HG03521 (cell line): ENCODE measurements around the gene RPRD1A.
"Not testable (repeated sequence)": the region's sequence is repeated elsewhere in the genome, so short reads cannot be mapped to it uniquely, and the experiment has no call there.

ENCODE experiments used
- ATAC-seq: cut with Tn5 transposase; IDR thresholded peaks from one replicate; pipeline ENCODE4 v1.9.1; 2021; ENCODE audit warnings: mild to moderate bottlenecking, moderate library complexity; ENCODE audit not compliant: unreplicated experiment

The RPRD1A gene

GRCh38 chr18:35972197-35973000 is 95.0 kb downstream of the RPRD1A start, which contains the start of gene RMP24:
Gene RMP24 (plus strand): TSS chr18:35972679.
- peak; percentile 90 for ATAC-seq

DNA sequence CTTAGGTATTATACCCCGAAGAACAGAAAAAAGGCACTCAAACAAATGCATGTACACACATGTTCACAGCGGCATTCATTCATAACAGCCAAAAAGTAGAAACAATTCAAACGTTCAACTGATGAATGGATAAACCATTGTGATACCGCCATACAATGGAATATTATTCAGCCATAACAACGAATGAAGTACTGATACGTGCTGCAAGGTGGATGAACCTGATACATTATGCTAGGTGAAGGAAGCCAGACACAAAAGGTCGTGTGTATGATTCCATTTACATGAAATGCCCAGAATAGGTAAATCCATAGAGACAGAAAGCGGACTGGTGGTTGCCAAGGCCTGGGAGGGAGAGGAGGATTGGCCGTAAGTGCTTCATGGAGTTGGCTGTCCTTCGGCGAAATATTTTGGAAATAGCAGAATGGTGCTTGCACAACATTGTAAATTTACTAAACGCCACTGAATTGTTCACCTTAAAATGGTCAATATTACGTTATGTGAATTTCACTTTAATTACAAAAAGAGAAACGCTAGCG is 95.6 kb downstream of the RPRD1A start:
- no peak for ATAC-seq

DNA sequence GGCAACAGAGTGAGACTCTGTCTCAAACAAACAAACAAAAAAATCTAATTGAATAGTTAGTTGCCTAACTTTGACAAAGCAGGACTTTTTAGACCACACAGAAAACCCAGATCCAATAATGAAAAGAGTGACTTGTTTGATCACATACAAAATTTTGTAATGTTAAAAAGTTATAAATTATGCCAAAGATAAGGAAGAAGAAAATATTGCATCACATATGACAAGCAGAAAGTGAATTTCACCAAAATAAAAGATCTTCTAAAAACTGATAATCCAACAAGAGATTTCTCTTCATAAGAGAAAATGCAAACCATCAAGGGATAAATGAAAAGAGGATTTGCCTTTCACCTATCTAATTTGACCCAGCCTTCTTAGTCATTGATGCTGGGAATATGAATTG is 97.7 kb downstream of the RPRD1A start:
- no peak for ATAC-seq

- no peak for ATAC-seq
Observed at GRCh38 chr18:35968278-35968880, 99.0 kb downstream of the RPRD1A start.

DNA sequence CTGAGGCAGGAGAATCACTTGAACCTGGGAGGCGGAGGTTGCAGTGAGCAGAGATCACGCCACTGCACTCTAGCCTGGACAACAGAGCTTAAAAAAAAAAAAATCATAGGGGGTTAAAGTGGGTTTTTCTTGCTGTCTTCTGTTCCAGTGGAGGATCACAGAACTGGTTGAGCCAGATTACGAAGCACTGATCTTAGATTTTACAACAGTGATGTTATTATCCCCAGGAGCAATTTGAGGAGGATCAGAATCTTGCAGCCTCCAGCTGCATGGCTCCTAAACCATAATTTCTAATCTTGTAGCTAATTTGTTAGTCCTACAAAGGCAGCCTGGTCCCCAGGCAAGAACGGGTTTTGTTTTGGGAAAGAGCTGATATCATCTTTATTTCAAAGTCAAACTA is 99.5 kb downstream of the RPRD1A start:
- ATAC-seq, result not testable (repeated sequence)

- no peak for ATAC-seq
Observed at GRCh38 chr18:35964319-35964718, 103.0 kb downstream of the RPRD1A start.

DNA sequence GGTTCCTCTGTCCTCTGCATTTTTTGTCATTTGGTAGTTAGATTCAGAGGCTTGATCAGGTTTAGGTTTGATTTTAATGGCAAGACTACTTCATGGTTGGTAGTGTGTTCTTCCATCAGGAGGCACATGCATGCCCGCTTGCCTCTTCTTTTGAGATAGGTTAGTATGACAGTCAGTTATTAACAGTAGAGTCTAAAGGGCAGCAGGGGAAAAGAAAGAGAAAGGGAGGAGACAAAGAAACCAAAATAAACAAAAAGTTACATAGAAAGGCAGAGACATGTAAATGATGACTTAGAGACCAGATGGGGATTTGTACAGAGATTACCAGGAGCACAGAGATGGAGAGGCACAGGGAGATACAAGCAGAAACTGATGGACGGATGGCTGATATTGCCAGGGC is 105.0 kb downstream of the RPRD1A start:
- ATAC-seq, result no peak

DNA sequence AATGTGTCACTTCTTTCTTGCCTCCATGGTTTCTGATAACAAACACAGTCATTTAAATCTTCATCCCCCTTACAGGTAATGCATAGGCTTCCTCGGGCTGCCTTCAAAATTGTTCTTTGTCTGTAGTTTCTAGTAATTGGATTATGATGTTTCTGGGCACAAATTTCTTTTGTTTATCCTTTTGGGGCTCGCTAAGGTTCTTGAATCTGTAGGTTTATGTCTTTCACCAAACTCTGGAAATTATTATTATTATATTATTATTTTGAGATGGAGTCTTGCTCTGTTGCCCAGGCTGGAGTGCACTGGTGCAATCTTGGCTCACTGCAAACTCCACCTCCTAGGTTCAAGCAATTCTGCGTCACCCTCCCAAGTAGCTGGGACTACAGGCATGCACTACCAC is 111.1 kb downstream of the RPRD1A start:
- ATAC-seq, result no peak

GRCh38 chr18:35953688-35954087 is 113.7 kb downstream of the RPRD1A start:
- ATAC-seq, result no peak

DNA sequence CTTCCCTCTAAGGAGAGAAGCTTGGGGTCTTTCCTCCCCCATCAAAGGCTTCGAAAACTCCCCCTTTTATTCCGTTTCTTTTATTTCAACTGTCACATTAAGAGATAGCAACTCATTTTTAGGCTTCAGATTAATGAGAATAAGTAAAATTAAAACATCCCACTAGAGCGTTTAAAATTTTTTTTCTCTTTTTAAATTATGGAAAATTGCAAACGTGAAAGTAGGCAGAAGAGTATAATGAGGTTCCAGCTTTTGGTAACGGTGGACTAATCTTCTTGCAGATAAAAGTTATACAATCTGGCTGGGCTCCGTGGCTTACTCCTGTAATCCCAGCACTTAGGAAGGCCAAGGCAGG is 116.8 kb downstream of the RPRD1A start:
- ATAC-seq, result no peak

GRCh38 chr18:35949903-35950627 is 117.3 kb downstream of the RPRD1A start:
- ATAC-seq, result peak; percentile 63

- no peak for ATAC-seq
Observed at GRCh38 chr18:35949090-35949489, 118.3 kb downstream of the RPRD1A start.

DNA sequence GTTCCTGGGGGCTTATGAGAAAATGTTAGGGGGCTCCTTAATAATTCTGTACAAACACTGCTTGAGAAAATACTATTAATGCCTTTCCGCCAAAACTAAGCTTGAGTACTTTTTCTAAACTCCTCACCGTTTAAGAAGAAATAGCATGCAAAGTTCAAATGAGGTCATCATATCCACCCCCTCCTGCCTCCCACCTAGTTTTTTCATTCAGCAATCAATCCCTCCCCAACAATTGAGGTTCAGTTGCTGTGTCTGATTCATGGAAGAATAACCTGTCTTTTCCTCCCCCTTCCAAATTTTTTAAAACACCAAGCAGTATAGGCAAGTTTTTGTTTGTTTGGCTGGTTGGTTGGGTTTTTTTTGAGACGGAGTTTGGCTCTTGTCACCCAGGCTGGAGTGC is 119.3 kb downstream of the RPRD1A start:
- no peak for ATAC-seq

DNA sequence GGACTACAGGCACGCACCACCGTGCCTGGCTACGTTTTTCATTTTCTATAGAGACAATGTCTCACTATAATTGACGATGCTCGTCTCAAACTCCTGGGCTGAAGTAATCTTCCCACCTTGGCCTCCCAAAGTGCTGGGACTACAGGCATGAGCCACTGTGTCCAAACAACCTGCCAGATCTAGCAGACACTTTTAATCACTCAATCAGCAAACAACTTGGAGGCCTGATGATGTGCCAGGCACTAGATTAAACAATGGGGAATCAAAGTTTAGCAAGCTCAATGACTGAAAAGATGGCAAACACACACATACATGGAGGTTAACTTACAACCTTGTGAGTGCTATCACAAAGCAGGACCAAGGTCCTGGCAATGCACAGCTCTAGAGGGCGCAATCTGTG is 124.7 kb downstream of the RPRD1A start:
- no peak for ATAC-seq

DNA sequence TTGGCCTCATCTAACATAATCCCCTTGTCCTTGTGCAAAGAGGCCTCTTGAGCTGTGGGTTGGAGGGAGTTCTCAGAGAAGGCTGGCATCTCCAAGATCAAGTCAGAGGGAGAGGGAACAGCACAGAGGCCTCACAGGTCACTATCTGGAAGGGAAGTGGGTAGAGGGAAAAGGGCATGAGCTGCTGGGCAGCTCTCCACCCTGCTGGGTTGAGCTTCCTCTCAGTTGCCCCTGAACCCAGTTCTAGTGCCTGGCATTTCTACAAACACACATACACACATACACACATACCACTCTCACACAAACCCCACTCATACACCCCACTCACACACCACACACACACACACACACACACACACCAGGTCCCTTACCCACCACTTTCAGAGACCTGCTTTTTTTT is 125.2 kb downstream of the RPRD1A start:
- ATAC-seq, result no peak

DNA sequence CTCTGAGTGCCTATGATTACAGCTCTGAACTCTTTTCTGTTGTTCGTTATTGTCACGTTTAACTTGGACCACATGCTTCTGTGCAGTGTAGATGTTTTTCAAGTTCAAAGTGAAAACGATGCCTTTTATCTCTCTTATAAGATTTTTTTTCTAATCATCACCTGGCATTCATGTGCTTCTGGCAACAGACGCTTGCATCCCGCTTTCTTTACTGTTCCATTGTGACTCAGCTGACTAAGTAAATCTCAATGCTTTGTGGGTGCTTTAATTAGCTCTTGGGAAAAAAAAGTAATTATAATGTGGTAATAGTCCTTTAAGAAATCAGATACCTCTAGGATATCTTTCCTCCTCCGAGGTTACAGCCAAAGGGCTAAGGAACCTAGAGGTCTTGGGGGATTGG is 126.1 kb downstream of the RPRD1A start:
- no peak for ATAC-seq
